ENCODE data around the gene SHROOM3.

DNA sequence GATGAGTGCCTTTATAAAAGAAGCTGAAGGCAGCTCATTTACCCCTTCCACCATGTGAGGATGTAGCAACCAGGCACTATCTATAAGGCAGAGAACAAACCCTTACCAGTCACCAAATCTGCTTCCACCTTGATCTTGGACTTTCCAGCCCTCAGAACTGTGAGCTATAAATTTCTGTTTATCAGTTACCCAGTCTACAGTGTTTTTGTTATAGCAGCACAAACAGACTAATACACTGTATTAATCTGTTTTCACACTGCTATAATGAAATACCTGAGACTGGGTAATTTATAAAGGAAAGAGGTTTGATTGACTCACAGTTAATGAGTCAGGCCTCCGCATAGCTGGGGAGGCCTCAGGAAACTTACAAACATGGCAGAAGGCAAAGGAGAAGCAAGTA lies 371.7 kb downstream of the SHROOM3 start:
- TF ChIP-seq, protein P1, sequence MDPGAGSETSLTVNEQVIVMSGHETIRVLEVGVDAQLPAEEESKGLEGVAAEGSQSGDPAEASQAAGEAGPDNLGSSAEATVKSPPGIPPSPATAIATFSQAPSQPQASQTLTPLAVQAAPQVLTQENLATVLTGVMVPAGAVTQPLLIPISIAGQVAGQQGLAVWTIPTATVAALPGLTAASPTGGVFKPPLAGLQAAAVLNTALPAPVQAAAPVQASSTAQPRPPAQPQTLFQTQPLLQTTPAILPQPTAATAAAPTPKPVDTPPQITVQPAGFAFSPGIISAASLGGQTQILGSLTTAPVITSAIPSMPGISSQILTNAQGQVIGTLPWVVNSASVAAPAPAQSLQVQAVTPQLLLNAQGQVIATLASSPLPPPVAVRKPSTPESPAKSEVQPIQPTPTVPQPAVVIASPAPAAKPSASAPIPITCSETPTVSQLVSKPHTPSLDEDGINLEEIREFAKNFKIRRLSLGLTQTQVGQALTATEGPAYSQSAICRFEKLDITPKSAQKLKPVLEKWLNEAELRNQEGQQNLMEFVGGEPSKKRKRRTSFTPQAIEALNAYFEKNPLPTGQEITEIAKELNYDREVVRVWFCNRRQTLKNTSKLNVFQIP (CRISPR knock-in tag; IDR thresholded peaks at IDR 0.05; ENCODE audit: borderline replicate concordance, low read depth) = no peak
- no peak for TF ChIP-seq ZNF8 (CRISPR knock-in tag; IDR thresholded peaks at IDR 0.05)
- TF ChIP-seq ARNTL (CRISPR knock-in tag; IDR thresholded peaks at IDR 0.05; ENCODE audit: borderline replicate concordance, low read depth) = no peak
- no peak for TF ChIP-seq ZC3H10 (CRISPR knock-in tag; IDR thresholded peaks at IDR 0.05)
- TF ChIP-seq CSDC2 (CRISPR knock-in tag; IDR thresholded peaks at IDR 0.05) = no peak
- no peak for TF ChIP-seq ZFP3 (CRISPR knock-in tag; IDR thresholded peaks at IDR 0.05)
- TF ChIP-seq ESRRG (CRISPR knock-in tag; IDR thresholded peaks at IDR 0.05) = no peak
- TF ChIP-seq, protein P2, sequence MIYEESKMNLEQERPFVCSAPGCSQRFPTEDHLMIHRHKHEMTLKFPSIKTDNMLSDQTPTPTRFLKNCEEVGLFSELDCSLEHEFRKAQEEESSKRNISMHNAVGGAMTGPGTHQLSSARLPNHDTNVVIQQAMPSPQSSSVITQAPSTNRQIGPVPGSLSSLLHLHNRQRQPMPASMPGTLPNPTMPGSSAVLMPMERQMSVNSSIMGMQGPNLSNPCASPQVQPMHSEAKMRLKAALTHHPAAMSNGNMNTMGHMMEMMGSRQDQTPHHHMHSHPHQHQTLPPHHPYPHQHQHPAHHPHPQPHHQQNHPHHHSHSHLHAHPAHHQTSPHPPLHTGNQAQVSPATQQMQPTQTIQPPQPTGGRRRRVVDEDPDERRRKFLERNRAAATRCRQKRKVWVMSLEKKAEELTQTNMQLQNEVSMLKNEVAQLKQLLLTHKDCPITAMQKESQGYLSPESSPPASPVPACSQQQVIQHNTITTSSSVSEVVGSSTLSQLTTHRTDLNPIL (CRISPR knock-in tag; IDR thresholded peaks at IDR 0.05; ENCODE audit: low read depth) = no peak
- TF ChIP-seq, protein P3, sequence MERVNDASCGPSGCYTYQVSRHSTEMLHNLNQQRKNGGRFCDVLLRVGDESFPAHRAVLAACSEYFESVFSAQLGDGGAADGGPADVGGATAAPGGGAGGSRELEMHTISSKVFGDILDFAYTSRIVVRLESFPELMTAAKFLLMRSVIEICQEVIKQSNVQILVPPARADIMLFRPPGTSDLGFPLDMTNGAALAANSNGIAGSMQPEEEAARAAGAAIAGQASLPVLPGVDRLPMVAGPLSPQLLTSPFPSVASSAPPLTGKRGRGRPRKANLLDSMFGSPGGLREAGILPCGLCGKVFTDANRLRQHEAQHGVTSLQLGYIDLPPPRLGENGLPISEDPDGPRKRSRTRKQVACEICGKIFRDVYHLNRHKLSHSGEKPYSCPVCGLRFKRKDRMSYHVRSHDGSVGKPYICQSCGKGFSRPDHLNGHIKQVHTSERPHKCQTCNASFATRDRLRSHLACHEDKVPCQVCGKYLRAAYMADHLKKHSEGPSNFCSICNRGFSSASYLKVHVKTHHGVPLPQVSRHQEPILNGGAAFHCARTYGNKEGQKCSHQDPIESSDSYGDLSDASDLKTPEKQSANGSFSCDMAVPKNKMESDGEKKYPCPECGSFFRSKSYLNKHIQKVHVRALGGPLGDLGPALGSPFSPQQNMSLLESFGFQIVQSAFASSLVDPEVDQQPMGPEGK (CRISPR knock-in tag; IDR thresholded peaks at IDR 0.05; ENCODE audit: borderline replicate concordance) = no peak
- no peak for TF ChIP-seq RARB (CRISPR knock-in tag; IDR thresholded peaks at IDR 0.05)
- TF ChIP-seq ZFP30 (CRISPR knock-in tag; IDR thresholded peaks at IDR 0.05) = no peak
- TF ChIP-seq OSR1 (CRISPR knock-in tag; IDR thresholded peaks at IDR 0.05) = no peak
- TF ChIP-seq SNAI2 (CRISPR knock-in tag; IDR thresholded peaks at IDR 0.05) = no peak
